ENCODE results near the gene HBE1.
"Not testable (repeated sequence)": the region's sequence is repeated elsewhere in the genome, so short reads cannot be mapped to it uniquely, and the experiment has no call there.

Gene HBE1

DNA sequence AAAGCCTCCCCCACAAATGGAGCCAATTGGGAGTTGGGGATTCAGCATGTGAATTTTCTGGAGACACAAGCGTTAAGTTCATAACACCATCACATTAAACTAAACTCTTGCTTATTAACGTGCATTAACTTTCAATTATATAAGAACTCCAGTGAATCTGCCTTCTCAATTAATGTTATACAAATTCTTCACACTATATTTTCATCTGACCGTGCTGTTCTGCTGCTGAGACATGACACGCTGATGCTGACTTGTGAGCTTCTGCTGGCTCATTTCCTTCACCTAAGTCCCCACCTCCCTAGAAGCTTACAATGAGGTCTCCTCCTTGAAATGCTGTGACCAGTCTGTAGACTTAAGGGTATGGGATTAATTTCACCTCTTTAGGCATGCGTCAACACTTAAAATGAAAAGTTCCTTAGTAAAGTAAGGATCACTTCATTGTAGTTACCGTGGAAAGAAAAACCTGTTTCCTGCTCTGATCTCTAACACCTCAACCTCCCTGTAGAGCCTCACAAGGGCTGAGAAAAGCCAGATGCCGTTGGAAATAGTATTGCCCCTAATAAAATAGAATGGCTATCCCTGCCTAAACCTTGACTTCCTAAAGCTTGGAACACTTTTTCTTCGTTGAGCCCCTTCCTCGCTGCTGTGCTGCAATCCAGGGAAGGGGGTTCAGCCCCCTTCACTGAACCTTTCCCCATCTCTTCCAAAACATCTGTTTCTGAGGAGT is 17.4 kb downstream of the HBE1 start:
- DNase-seq = no peak

GRCh38 chr11:5251746-5252145 is 18.0 kb downstream of the HBE1 start:
- DNase-seq = no peak

GRCh38 chr11:5250543-5251204 is 19.1 kb downstream of the HBE1 start:
- DNase-seq = no peak

DNA sequence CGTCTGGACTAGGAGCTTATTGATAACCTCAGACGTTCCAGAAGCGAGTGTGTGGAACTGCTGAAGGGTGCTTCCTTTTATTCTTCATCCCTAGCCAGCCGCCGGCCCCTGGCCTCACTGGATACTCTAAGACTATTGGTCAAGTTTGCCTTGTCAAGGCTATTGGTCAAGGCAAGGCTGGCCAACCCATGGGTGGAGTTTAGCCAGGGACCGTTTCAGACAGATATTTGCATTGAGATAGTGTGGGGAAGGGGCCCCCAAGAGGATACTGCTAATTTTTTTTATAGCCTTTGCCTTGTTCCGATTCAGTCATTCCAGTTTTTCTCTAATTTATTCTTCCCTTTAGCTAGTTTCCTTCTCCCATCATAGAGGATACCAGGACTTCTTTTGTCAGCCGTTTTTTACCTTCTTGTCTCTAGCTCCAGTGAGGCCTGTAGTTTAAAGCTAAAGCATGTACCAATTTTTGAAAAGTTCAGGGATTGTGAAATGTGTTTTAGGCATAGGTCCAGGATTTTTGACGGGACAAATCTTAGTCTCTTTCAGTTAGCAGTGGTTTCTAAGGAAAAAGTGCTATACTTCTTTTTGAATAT is 19.8 kb downstream of the HBE1 start, which contains the start of gene HBG1:
TSS of gene HBG1 (minus strand) at position 51 of the 590 bp plus-strand sequence. CDS start 53 bp downstream, outside the sequence.
- not testable (repeated sequence) for DNase-seq

- not testable (repeated sequence) for DNase-seq
Measured at GRCh38 chr11:5248498-5248897, 21.2 kb downstream of the HBE1 start.

- no peak for DNase-seq
Measured at GRCh38 chr11:5247472-5248192, 22.1 kb downstream of the HBE1 start.

DNA sequence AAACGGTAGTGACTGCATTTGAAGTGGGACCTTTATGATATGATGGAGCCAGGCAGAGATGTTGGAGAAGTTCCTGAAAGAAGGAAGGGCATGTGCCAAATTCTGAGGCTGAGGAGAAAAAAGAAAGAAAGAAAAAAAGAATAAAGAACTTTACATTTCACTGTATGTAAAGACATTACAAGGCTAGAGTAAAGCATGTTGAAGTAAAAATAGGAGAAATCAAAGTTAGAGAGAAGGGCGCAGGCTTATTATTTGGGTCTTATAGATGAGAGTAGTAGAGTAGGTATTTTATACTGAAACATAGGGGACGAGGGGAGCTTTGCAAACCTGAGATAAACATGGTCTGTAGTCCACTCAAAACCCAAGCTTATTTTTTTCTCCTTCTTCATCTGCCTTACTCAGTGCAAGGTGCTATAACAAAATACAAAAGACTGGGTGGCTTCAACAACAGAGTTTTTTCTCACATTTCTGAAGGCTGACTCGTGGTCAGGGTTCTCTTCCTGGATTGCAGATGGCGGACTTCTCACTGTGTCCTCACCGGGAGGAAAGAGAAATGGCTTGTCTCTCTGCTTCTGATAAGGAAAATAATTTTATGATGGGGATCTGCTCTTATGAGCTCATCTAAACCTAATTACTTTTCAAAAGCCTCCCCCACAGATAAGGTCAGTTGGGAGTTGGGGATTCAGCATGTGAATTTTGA is 22.8 kb downstream of the HBE1 start:
- DNase-seq = no peak

DNA sequence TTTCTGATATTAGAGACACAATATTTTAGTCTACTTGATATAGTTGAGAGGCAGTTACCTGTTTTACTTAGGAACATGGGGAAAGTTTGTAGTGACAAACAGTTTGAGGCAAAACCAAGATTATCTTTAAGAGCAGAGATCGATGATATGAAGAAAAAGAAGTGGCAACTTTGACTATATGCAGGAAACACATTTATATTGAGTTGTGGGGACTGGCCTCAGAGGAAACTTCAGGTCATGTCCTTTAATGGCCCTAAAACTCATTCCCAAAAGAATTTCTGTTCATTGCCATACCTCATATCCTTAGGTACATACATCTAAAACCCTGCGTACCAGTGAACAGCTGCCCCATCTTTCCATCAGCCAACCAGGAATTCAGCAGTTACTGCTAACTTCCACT is 24.6 kb downstream of the HBE1 start:
- no peak for DNase-seq

- DNase-seq = no peak
Measured at GRCh38 chr11:5243816-5244180, 25.9 kb downstream of the HBE1 start.

DNA sequence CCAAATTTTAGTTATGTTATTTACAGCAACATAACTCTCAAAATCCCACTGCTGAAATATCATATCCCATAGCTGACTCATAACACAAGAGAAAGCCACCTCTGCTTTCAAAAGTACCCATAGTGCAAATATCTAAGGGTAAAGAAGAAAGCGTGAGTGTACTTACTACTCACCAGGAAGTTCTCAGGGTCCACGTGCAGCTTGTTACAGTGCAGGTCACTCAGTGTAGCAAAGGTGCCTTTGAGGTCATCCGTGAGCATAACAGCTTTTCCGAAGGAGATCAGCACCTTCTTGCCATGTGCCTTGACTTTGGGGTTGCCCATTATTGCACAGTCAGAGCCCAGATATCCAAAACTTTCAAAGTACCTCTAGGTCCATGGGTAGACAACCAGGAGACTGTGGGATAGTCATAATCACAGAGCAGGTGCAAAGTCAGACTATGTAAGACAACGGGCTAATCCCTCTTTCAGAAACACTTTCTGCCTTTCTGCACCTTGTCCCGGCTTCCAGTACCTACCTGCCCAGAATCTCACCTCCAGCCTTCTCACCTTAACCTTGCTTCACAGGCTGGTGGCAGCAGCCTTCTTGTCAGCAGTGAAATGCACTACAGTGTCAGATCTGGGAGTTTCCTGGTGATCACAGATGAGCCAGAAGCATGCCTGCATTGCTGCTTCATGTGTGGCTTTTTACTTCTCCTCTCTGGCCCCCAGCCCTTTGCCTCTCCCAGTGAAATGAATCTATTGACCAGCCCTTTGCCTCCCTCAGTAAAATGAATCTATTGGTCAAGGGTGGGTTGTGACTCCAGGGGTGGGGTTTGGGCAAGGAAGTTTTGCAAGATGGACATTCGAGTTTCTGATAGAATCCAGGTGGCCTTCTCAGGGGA is 26.6 kb downstream of the HBE1 start:
- no peak for DNase-seq

- no peak for DNase-seq
Measured at GRCh38 chr11:5242208-5242607, 27.5 kb downstream of the HBE1 start.

DNA sequence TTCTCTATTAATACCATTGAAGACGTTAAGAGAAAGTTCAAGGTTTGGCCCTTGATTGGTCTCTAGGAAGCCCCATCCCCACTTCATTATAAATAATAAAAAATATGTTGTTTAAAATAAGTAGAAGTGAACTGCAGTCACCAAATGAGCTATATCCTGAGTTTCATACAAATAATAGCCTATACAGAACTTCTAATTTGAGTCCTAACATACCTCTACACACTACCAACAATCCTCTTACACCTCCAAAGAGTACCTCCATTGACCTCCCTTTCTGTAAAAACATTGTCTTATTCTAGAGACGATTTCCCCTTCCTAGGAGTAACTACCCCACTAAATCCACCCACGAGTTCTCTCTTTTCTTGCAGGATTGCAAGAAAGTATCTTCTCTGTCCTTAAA is 28.3 kb downstream of the HBE1 start:
- DNase-seq = no peak

DNA sequence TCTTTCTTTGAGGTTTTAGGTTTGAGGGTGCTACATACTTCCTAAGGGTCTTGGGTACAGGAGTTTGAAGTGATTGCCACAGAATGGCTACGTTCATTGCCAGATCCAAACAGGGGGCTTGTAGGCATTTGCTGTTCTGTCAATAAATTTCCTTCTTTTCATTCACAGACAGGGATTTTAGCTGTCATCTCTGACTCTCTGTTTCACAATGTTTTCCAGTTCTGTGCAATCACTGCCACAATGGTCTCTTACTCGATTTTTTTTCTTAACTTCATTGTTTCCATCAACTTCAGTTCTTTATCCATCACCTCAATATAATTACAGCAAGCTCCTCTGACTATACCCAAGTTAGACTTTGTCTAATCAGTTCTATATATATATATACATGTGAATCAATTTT is 29.3 kb downstream of the HBE1 start:
- no peak for DNase-seq

DNA sequence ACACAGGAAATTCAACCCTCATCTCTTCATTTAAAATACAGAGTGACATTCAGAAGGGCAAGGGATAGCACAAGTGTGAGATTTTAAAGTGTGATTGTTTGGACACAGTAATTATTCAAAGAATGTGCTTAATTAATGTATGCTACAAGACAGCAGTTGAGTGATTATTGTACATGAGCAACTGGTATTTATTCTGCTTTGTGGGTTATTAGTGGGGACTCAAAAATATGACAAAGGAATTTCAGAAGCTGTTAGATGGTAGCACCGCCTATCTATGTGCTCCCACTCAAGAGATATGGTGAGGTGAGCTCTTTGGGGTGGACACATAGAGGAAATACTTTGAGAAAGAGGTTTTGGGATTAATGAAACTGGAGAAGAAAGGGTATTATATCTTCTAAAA is 29.7 kb downstream of the HBE1 start:
- no peak for DNase-seq

GRCh38 chr11:5239046-5239445 is 30.7 kb downstream of the HBE1 start:
- DNase-seq = no peak

- DNase-seq = no peak
Measured at GRCh38 chr11:5238486-5238885, 31.3 kb downstream of the HBE1 start.

- DNase-seq = no peak
Measured at GRCh38 chr11:5237420-5237819, 32.3 kb downstream of the HBE1 start.

GRCh38 chr11:5235364-5236095 is 34.2 kb downstream of the HBE1 start:
- DNase-seq = no peak

GRCh38 chr11:5234381-5234834 is 35.3 kb downstream of the HBE1 start, which contains the start of gene HBD:
TSS of gene HBD (minus strand) at chr11:5234483. CDS start at chr11:5234433, 50 bp downstream.
- DNase-seq = no peak

- no peak for DNase-seq
Measured at GRCh38 chr11:5233307-5233706, 36.4 kb downstream of the HBE1 start.

- DNase-seq = no peak
Measured at GRCh38 chr11:5232821-5233220, 36.9 kb downstream of the HBE1 start.
